Measurements from ENCODE around the gene C1QTNF1. TPM values are rescaled to one million over a fixed set of nuclear protein-coding genes. Genes with fewer than 3 reads are reported as not detected.

Gene C1QTNF1
- total and polyA plus RNA-seq, 9 of the 15 experiments (the other 6 are each of a cell fraction or from before 2014, with no cell fraction given): 0.09 TPM; not detected in 8

- DNase-seq (ENCODE audit: extremely low read depth in 1 of 4, low spot score in 3 of 4) (no peak), FAIRE-seq (no peak), ATAC-seq (no peak)
- H3K27me3 ChIP-seq (ENCODE audit: control insufficient read depth in 2 of 2, insufficient read depth in 2 of 2, low read length in 2 of 2): no peaks in the 10 kb centered on the region
- H3K4me2 ChIP-seq (ENCODE audit: insufficient read depth, low read length): no peak overlapping the region
- H3K4me1 ChIP-seq (replicated peaks in 1 of 2; ENCODE audit: control insufficient read depth in 2 of 2, insufficient read depth in 2 of 2, low read length in 2 of 2): peaks cover 7 to 33% of the 10 kb centered on the region in 2 experiments
- WGBS (ENCODE audit: insufficient coverage, low coverage, missing lambda C conversion rate): 50% methylated on average over 16 of the region's 16 CpGs
- no peaks in the 10 kb centered on the region for H3K36me3 ChIP-seq (ENCODE audit: control insufficient read depth, insufficient read depth, low read length)
- ChIA-PET POLR2A (interaction anchor here (1.4 kb wide), 1 partner anchor 10 kb away, joined by 5 read pairs; no protein-coding TSS in a partner anchor), CTCF (ENCODE audit: low intra/inter-chr PET ratio) (no interaction called here)
- no peak overlapping the region for H3K4me3 ChIP-seq
- in situ Hi-C loops (cut with MboI) (no loop called here), intact Hi-C loops (cut with micrococcal nuclease) (no loop called here)
- BruUV-seq (replicated peaks): no TSS peak
- TF ChIP-seq ZBTB40 (IDR thresholded peaks at IDR 0.05) (no peak), ZBTB40 (CRISPR knock-in tag; IDR thresholded peaks at IDR 0.05) (no peak), ATF7 (IDR thresholded peaks at IDR 0.05) (0 out of 2 replicates have a peak, but pooled peaks have one; percentile 33), NR1H2 (CRISPR knock-in tag; IDR thresholded peaks at IDR 0.05) (no peak), PRDM10 (IDR thresholded peaks at IDR 0.05; ENCODE audit: partially characterized antibody) (peak; percentile 91)
- no peak overlapping the region for H3K27ac ChIP-seq (ENCODE audit: extremely low read depth, low read depth, low read length)
- no peaks in the 10 kb centered on the region for H3K79me2 ChIP-seq (ENCODE audit: control insufficient read depth, insufficient read depth, low read length)
- H3K9me3 ChIP-seq (replicated peaks; ENCODE audit: control insufficient read depth, insufficient read depth, low read depth, low read length): no peaks in the 10 kb centered on the region
- no peaks in the 10 kb centered on the region for H4K20me1 ChIP-seq (replicated peaks; ENCODE audit: control insufficient read depth, insufficient read depth, low read length)
- no peak overlapping the region for H2AFZ ChIP-seq (ENCODE audit: low read depth, low read length)
- no peaks in the 10 kb centered on the region for H3K9me1 ChIP-seq (ENCODE audit: control insufficient read depth, insufficient read depth, low read length)
- H3K9ac ChIP-seq (ENCODE audit: insufficient read depth in 1 of 2, low read depth in 2 of 2, low read length in 2 of 2): peak overlapping the region in 1 of 2 experiments; percentile 31; a peak in 1 of 4 replicates
Measured at GRCh38 chr17:78981010-78981888, 42.7 kb upstream of the C1QTNF1 start.

Data from K562 (cell line).